Ishikawa (cell line): Measurements from ENCODE around the gene ACOXL.

ENCODE experiments used
- CREB1 ChIP-seq: IDR thresholded peaks from 2 replicates; pipeline ENCODE4 v1.6.1; 2012; ENCODE audit warnings: low read depth
- REST ChIP-seq: IDR thresholded peaks from 2 replicates; pipeline ENCODE4 v1.6.1; 2012; ENCODE audit warnings: low read depth, mild to moderate bottlenecking
- TAF1 ChIP-seq: IDR thresholded peaks from 2 replicates; pipeline ENCODE4 v1.6.1; 2012; ENCODE audit warnings: low read depth, mild to moderate bottlenecking
- TCF12 ChIP-seq: IDR thresholded peaks from 2 replicates; pipeline ENCODE4 v1.6.1; 2012; ENCODE audit warnings: low read depth
- TEAD4 ChIP-seq: IDR thresholded peaks from 2 replicates; pipeline ENCODE4 v1.6.1; 2012
- USF1 ChIP-seq: IDR thresholded peaks from 2 replicates; pipeline ENCODE4 v1.6.1; 2012
- YY1 ChIP-seq: IDR thresholded peaks from 2 replicates; pipeline ENCODE4 v1.6.1; 2012; ENCODE audit warnings: low read depth

GRCh38 chr2:111046670-111047069, 314.3 kb downstream of the ACOXL start:
- TF ChIP-seq REST: no peak
- no peak for TF ChIP-seq TAF1
- TF ChIP-seq TEAD4: no peak
- TF ChIP-seq TCF12: no peak
- TF ChIP-seq USF1: no peak
- TF ChIP-seq CREB1: no peak
- no peak for TF ChIP-seq YY1
